ENCODE data around the gene FTCD.

The FTCD gene

GRCh38 chr21:46168659-46169386 is 13.4 kb upstream of the FTCD start:
- no peak for DNase-seq

- DNase-seq = no peak
Measured at GRCh38 chr21:46168238-46168637, 12.9 kb upstream of the FTCD start.

GRCh38 chr21:46165098-46165497 is 9.7 kb upstream of the FTCD start:
- no peak for DNase-seq

- no peak for DNase-seq
Measured at GRCh38 chr21:46163380-46163779, 8.0 kb upstream of the FTCD start.

GRCh38 chr21:46161633-46162592 is 6.5 kb upstream of the FTCD start:
- DNase-seq = no peak

GRCh38 chr21:46160907-46161632 is 5.7 kb upstream of the FTCD start:
- no peak for DNase-seq

GRCh38 chr21:46160657-46160906 is 5.2 kb upstream of the FTCD start:
- DNase-seq = no peak

GRCh38 chr21:46159841-46160656 is 4.7 kb upstream of the FTCD start:
- no peak for DNase-seq

- no peak for DNase-seq
Measured at GRCh38 chr21:46159390-46159789, 4.0 kb upstream of the FTCD start.

- no peak for DNase-seq
Measured at GRCh38 chr21:46158666-46159300, 3.4 kb upstream of the FTCD start.

- DNase-seq = no peak
Measured at GRCh38 chr21:46157987-46158451, 2.6 kb upstream of the FTCD start.

GRCh38 chr21:46157396-46157986 is 2.1 kb upstream of the FTCD start:
- DNase-seq = no peak

- no peak for DNase-seq
Measured at GRCh38 chr21:46156678-46157077, 1.3 kb upstream of the FTCD start.

GRCh38 chr21:46156378-46156645 is 933 bp upstream of the FTCD start:
- no peak for DNase-seq

GRCh38 chr21:46154955-46155513 is 345 bp downstream of the FTCD start:
- DNase-seq = no peak

GRCh38 chr21:46154155-46154954 is 1.0 kb downstream of the FTCD start:
- DNase-seq = no peak

GRCh38 chr21:46153247-46154154 is 1.9 kb downstream of the FTCD start:
- no peak for DNase-seq

- DNase-seq = no peak
Measured at GRCh38 chr21:46152927-46153246, 2.5 kb downstream of the FTCD start.

GRCh38 chr21:46151989-46152926 is 3.1 kb downstream of the FTCD start:
- DNase-seq = no peak
